GM12801 (cell line): ENCODE results near the gene LPCAT2.

ENCODE experiments used
- CTCF ChIP-seq: IDR thresholded peaks from one replicate; pipeline ENCODE4 v1.5.1; 2011; ENCODE audit warnings: control low read depth; ENCODE audit not compliant: insufficient read length; ENCODE audit errors: extremely low read depth

LPCAT2 gene

DNA sequence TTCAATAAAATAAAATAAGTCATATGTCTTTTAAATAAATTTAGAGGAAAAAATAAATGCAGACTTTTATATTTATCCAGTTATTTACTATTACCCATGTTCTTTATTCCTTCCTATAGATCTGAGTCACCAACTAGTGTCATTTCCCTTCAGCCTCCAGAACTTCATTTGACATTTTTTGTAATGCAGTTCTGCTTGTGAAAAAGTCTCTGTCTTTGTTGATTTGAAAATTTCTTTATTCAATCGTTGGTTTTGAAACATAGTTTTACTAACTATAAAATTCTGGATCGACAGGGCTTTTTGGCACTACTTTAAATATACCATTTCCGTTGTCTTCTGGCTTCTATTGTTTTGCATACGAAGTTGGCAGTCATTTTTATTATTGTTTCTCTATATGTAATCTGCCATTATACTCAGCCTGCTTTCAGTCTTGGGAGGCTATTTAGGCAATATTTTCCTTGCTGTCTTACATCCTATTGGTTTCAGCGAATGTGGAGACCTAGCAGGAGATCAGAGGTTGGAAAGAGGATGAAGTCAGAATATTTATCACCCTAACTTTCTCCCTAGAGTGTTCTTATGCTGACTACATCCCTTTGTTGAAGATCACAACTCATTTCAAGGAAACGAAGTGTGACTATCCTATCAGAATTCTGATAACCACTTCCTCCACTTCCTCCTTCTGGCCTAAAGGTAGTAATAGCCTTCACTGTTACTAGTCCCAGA is 104.9 kb downstream of the LPCAT2 start:
- no peak for TF ChIP-seq CTCF

DNA sequence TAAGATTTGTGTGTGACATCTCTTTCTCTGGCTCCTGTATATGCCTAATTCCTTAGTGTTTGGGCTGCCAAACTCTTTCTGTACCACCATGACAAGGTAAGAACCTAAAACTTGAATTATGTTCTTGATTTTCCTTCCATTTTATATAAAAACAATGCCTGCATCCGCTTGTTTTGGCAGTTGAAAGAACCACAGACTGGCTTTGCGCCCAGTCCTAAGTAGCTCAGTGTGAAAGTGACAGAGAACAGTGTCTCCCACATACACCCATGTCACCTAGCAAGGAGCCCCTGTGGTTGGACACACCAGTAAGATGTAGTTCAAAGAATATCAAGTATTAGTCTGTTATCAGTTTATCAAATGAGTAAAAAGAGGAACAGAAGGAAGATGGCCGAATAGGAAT is 106.2 kb downstream of the LPCAT2 start:
- TF ChIP-seq CTCF: no peak

DNA sequence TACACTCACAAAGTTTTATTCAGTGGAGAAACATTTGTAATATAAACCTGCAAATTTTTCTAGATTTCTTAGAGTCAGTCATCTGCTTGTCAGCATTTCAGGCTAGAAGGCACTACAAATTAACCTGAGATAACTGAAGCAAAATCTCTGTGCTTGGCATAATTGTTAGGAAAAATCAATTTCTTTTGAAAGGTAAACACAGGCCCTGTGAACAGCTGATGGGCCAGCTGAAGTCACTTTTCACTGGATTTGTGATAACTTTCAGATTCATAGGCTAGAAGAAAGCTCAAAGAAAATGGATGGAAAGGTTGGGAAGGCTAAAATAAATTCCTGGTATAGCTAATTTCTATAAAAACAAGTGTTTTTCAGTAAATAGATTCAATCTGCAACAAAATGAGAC is 112.9 kb downstream of the LPCAT2 start:
- no peak for TF ChIP-seq CTCF

- no peak for TF ChIP-seq CTCF
Measured at GRCh38 chr16:55622272-55622671, 113.4 kb downstream of the LPCAT2 start.

- no peak for TF ChIP-seq CTCF
Measured at GRCh38 chr16:55622930-55623561, 114.2 kb downstream of the LPCAT2 start.

GRCh38 chr16:55623640-55624039 is 114.8 kb downstream of the LPCAT2 start:
- no peak for TF ChIP-seq CTCF

GRCh38 chr16:55624696-55625095 is 115.8 kb downstream of the LPCAT2 start:
- TF ChIP-seq CTCF: no peak
